ENCODE results near the gene TFR2.

TFR2 gene

DNA sequence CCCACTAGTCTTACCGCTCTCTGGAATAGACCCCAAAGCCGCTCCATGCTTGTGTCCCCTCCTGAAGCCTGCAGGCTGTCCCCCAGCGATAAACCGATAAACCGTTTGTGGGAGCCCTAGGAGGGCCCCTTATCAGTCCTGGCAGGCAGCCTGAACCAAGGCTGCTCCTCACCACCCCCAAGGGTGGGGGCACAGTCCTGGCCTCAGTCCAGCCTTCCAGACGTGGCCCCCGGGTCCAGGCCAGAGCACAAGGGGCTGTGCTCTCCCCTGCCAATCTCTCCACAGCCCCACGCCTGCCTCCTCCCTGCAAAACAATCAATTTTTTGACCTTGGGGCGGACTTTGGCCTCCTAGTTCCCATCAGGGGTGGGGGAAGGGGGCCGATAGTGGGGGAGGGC, at the start of gene TFR2:
TFR2 (minus strand) TSS at position 90 of the 397 bp plus-strand sequence; CDS start at position 47, 43 bp downstream.
- no peak for DNase-seq

- DNase-seq = no peak
These were observed 48.1 kb upstream of the TFR2 start for GRCh38 chr7:100689230-100690135.

GRCh38 chr7:100688326-100688860, 47.0 kb upstream of the TFR2 start:
- DNase-seq = no peak

DNA sequence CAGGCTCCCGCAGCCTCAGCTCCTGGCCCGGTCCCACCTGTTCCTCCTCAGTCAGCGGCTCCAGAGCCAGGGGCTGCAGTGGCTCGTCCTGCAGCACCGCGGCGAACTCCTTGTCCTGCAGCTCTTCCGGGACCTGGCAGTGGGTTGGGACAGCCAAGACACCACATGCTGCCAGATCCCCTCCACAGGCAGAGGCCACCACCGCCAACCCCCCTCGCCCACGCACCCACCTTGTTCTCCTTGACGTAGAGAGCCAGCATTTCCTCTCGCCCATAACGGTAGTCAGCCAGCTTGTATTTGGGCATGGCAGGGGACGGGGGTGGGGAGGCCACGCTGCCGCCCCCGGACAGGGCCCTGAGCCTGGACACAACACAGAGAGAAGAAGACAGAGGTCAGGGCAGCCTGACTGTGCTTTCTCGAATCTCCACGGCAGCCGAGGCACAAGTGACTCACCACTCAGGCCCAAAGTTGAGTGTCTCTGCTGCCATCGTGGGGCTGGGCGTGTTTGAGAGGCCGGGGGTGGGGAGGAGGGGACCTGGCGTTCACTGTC, 46.5 kb upstream of the TFR2 start:
- DNase-seq = no peak

GRCh38 chr7:100687261-100687660, 45.9 kb upstream of the TFR2 start:
- no peak for DNase-seq

GRCh38 chr7:100686822-100687211, 45.5 kb upstream of the TFR2 start:
- no peak for DNase-seq

DNA sequence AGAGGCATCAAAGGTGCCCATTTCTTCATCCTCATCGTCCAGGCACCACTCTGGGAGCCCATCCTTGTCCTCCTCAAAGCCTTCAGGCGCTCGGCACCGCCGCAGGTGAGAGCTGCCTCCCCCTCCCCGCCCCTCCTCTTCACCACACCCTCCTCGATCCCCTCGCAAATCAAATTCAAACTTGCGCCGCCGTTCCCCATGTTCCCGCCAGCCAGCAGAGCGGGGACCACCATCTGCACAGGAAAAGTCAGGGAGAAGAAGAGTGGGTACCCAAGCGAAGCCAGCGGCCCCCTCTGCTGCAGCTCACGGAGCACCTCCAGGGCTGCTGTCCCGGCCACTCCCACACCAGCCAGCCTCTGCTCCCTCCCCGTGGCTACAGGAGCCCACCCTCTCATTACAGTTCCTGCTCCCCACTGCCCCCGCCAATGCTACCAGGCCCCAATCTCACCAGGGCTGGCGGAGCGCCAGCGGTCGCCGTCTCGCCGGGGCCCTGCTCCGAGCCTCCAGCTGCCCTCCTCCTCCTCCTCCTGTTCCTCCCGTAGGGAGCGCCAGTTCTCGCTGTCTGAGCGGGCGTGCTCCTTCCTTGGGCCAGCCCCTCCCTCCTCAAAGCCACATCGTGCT, 45.0 kb upstream of the TFR2 start:
- no peak for DNase-seq

GRCh38 chr7:100685631-100686145, 44.3 kb upstream of the TFR2 start:
- no peak for DNase-seq

GRCh38 chr7:100685049-100685605, 43.8 kb upstream of the TFR2 start:
- no peak for DNase-seq

DNA sequence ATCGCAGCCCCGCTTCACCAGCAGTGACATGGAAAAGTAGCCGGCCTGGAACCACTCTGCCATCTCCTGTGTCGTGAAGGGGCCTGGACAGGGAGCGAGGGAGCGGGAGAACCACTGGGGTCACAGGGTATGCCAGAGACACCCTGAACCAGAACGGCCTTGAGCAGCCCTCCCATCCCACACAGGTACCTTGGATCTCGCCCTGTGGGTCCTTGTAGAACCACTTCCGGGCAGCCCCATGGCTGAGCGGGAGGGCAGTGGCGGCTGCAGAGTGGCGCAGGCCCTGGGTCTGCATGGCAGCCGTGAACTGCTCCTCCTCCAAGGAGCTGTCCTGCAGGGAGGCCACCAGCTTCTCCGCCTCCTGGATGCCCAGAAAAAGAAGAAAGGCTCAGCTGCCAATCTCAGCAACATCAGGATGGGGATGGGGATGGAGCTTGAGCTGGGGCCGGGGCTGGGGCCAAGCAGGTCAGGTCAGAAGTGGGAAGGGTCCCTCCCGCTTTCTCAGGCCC, 43.2 kb upstream of the TFR2 start:
- DNase-seq = no peak

DNA sequence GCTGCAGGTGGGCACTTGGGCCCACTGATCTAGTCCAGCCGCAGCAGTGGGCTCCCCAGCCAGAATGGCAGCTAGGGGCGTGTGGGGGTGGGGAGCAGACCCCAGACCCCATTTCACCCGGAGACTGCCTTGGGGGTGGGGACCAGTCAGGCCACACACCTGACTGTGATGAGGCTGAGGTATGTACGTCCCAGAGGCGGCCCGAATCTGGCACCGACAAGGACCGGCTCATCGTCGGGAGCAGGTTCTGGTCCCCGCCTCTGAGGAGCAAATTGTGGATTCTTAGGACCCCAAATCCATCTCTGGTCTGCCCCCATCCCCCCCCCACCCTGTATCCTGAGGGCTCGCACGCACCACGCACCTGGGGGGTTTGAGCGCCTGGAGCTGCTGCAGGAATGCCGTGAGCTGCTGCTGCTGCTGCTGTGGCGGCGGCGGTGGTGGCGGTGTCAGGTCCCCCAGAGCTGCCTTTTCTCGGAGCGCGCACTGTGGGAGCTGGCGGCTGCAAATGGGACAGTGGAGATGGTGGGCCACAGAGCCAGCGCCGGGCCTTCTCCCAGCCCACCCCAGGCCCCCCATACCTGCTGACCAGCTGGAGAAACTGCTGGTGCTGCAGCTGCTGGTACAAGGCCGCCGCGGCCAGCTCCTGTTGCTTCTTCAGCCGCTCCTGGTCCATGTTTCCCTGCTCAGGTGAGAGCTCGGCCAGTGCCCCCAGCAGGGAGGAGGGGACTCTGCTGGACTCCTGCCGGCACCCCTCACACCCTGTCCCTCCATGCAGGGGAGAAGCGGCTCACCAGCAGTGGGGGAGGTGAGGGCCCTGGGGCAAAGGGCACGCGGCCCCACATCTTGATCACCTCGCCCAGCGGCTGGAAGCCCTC, 42.5 kb upstream of the TFR2 start:
- DNase-seq = no peak

DNA sequence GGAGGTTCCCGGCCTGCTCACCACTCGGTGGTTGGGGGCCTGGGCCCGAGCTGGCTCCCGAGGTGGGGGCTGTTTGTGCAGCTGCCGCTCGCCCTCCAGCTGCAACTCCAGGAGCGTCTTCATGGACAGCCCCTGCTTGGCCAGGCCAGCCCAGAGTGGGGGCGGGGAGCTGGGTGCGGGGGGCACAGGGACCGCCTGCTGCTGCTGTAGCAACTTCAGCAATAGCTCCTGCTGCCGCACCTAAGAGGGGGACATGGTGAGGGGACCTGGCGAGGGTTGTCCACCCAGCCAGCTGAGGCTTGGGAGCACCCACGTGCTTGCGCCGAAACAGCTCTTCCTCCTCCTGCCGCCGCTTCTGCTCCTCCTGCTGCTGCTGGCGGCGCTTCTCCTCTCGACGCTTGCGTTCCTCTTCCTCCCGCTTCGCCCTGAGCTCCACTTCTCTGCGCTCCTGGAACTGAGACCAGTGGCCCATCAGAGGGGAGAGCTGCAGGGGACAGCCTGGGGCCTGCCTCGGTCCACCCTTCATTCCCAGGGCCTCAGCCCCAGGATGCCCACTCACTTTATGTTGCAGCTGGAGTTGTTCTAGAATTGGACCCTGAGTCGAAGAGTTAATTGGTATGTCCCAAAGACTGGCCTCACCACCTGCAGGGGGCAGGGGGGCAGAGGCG, 41.8 kb upstream of the TFR2 start:
- DNase-seq = no peak

- DNase-seq = no peak
These were observed 40.9 kb upstream of the TFR2 start for GRCh38 chr7:100682228-100682741.

GRCh38 chr7:100681491-100682227, 40.3 kb upstream of the TFR2 start:
- DNase-seq = no peak

DNA sequence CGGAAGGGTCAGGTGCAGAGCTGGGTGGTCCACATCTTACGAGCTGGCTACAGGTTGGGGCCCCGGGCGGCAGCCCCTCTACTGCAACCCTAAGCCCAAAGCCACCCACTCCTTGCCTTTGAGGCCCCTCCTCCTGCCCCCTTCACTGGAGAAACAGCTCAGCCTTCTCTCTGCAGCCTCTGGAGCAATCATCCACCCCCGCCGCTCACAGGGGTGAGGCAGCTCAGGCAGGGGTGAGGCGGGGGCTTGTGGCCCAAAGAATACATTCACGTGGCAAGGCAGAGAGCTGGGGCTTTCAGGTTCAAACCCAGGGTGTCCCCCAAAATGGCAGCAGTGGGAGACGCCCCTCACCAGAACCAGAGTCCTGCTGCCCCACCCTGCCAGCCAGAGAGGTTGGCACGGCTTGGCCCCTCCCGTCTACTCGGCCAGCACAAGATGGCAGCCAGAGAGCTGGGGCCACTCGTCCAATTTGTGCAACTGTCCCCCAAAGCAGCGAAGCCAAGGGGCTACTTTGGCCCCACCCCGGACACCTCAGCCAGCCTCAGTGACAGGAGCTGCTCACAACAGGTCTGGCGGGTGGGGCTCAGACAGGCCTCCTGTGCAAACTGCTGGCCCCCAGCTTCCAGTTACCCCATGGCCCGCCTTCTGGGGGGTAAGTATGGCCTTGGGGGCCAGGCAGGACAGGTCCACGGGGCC, 39.4 kb upstream of the TFR2 start:
- no peak for DNase-seq

DNA sequence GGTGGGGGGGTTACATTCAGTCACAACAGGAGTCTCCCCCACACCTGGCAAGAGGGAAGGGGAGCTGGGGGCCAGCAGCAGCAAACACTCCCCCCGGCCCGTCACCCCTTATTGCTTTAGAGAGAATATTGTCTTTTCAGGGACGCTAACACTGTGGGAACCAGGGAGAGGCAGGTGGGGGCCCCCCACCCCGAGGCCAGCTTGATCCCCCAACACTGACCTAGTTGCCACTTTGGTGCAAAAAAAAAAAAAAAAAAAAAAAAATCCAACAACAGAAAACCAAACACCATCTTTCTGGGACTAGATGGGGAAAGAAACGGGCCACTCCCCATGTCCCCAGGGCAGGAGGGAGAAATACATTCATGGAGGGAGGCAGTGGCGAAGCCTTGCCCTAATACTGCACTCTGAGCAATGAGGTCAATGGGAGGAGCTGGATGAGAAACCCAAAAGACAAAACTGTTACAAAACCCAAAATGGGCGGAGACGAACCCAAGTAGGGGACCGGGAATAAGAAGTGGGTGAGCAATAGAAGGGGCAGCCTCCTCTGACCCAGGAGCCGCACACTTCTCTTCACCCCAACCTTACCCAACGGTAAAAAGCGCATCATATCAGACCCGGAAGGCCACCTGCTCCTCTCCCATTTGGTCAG, 38.7 kb upstream of the TFR2 start:
- DNase-seq = no peak

GRCh38 chr7:100679129-100679926, 38.0 kb upstream of the TFR2 start:
- no peak for DNase-seq

DNA sequence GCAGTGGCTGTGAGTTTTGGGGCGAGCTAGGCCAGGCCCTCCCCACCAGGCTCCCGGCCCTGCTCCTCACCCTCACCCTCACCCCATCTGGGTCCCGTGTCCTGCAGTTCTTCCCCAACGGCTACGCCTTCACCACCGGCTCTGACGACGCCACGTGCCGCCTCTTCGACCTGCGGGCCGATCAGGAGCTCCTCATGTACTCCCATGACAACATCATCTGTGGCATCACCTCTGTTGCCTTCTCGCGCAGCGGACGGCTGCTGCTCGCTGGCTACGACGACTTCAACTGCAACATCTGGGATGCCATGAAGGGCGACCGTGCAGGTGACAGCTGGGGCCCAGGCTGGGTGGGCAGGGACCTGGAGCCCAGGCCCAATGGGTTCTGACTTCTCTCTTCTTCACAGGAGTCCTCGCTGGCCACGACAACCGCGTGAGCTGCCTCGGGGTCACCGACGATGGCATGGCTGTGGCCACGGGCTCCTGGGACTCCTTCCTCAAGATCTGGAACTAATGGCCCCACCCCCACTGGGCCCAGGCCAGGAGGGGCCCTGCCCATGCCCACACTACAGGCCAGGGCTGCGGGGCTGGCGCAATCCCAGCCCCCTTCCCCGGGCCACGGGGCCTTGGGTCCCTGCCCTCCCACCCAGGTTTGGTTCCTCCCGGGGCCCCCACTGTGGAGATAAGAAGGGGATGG, 37.1 kb upstream of the TFR2 start:
- no peak for DNase-seq
